Neural cell (in vitro differentiated cells): Measurements from ENCODE around the gene RNU7-1. TPM values are rescaled to one million over a fixed set of nuclear protein-coding genes. Genes with fewer than 3 reads are reported as not detected.

ENCODE experiments used
- H2AFZ ChIP-seq: fragments of 200-600, 300-800 bp; sonication (generic), shearing (Covaris generic); 2 replicates; pipeline ENCODE4 v1.6.0; 2014; ENCODE audit warnings: low read depth, mild to moderate bottlenecking, antibody characterized with exemption, low read length, moderate library complexity
- H3F3A ChIP-seq: fragments of 200-600 bp; shearing (Covaris generic); 2 replicates; pipeline ENCODE4 v1.6.1; 2016; ENCODE audit warnings: mild to moderate bottlenecking, moderate library complexity, mixed read lengths, antibody characterized with exemption, low read length; ENCODE audit not compliant: insufficient read depth, poor library complexity, severe bottlenecking
- H3K27ac ChIP-seq: fragments of 200-600, 300-800 bp; sonication (generic), shearing (Covaris generic); 2 replicates; pipeline ENCODE4 v1.5.1; 2014; ENCODE audit warnings: mild to moderate bottlenecking, low read length, moderate library complexity
- H3K27me3 ChIP-seq: fragments of 300-800, 200-600 bp; sonication (generic), shearing (Covaris generic); 2 replicates; pipeline ENCODE4 v1.6.0; 2014; ENCODE audit warnings: mild to moderate bottlenecking, low read depth, low read length, moderate library complexity; ENCODE audit not compliant: insufficient read depth
- H3K36me3 ChIP-seq: fragments of 300-800, 200-600 bp; sonication (generic), shearing (Covaris generic); 2 replicates; pipeline ENCODE4 v1.5.1; 2014; ENCODE audit warnings: mild to moderate bottlenecking, antibody characterized with exemption, low read length, moderate library complexity; ENCODE audit not compliant: insufficient read depth
- H3K4me2 ChIP-seq: fragments of 300-800, 200-600 bp; sonication (generic), shearing (Covaris generic); 2 replicates; pipeline ENCODE4 v1.6.0; 2014; ENCODE audit warnings: mild to moderate bottlenecking, low read length
- H3K4me3 ChIP-seq: fragments of 300-800, 200-600 bp; sonication (generic), shearing (Covaris generic); 2 replicates; pipeline ENCODE4 v1.5.1; 2014; ENCODE audit warnings: mild to moderate bottlenecking, low read length, moderate library complexity
- H3K79me2 ChIP-seq: fragments of 200-600 bp; shearing (Covaris generic); replicated peaks from 2 replicates; pipeline ENCODE4 v1.6.0; 2014; ENCODE audit warnings: mild to moderate bottlenecking, low read length, moderate library complexity; ENCODE audit not compliant: insufficient read depth
- H3K9ac ChIP-seq: fragments of 300-800, 200-600 bp; sonication (generic), shearing (Covaris generic); 2 replicates; pipeline ENCODE4 v1.6.1; 2016; ENCODE audit warnings: mild to moderate bottlenecking, low read length, mixed read lengths
- H3K9me2 ChIP-seq: fragments of 200-600 bp; shearing (Covaris generic); 2 replicates; pipeline ENCODE4 v1.6.1; 2016; ENCODE audit warnings: mild to moderate bottlenecking, low read length, mixed read lengths; ENCODE audit not compliant: insufficient read depth
- H3K9me3 ChIP-seq: fragments of 200-600, 300-800 bp; sonication (generic), shearing (Covaris generic); 2 replicates; pipeline ENCODE4 v1.6.1; 2016; ENCODE audit warnings: mild to moderate bottlenecking, mixed run types, low read length, moderate library complexity, mixed read lengths
- H4K20me1 ChIP-seq: fragments of 200-600 bp; shearing (Covaris generic); 2 replicates; pipeline ENCODE4 v1.6.1; 2016; ENCODE audit warnings: mild to moderate bottlenecking, mixed run types; ENCODE audit not compliant: insufficient read depth
- CTCF ChIP-seq: fragments of 450-650 bp; IDR thresholded peaks from 2 replicates; pipeline ENCODE4 v1.5.1; 2014; ENCODE audit warnings: antibody characterized with exemption, mild to moderate bottlenecking, moderate library complexity; ENCODE audit not compliant: poor library complexity, severe bottlenecking
- EP300 ChIP-seq: fragments of 450-650 bp; conservative IDR thresholded peaks from 2 replicates; pipeline ENCODE4 v1.6.1; 2014; ENCODE audit warnings: antibody characterized with exemption, mild to moderate bottlenecking, moderate library complexity; ENCODE audit not compliant: poor library complexity, severe bottlenecking
- EZH2 ChIP-seq: fragments of 200-600, 300-800 bp; shearing (Covaris generic), sonication (generic); IDR thresholded peaks from 2 replicates; pipeline ENCODE4 v1.6.1; 2014; ENCODE audit warnings: antibody characterized with exemption, low read length, borderline replicate concordance, mild to moderate bottlenecking; ENCODE audit not compliant: insufficient read depth, poor library complexity, severe bottlenecking
- MXI1 ChIP-seq: fragments of 450-650 bp; conservative IDR thresholded peaks from 2 replicates; pipeline ENCODE4 v1.6.1; 2014; ENCODE audit warnings: antibody characterized with exemption, mild to moderate bottlenecking; ENCODE audit not compliant: poor library complexity, severe bottlenecking
- POLR2AphosphoS5 ChIP-seq: IDR thresholded peaks from 2 replicates; pipeline ENCODE4 v1.6.1; 2012
- RAD21 ChIP-seq: fragments of 450-650 bp; conservative IDR thresholded peaks from 2 replicates; pipeline ENCODE4 v1.6.1; 2014; ENCODE audit warnings: antibody characterized with exemption, mild to moderate bottlenecking, moderate library complexity
- REST ChIP-seq: IDR thresholded peaks from 2 replicates; pipeline ENCODE4 v1.6.1; 2012; ENCODE audit warnings: borderline replicate concordance
- SMC3 ChIP-seq: fragments of 450-650 bp; conservative IDR thresholded peaks from 2 replicates; pipeline ENCODE4 v1.6.1; 2014; ENCODE audit warnings: antibody characterized with exemption, mild to moderate bottlenecking, moderate library complexity; ENCODE audit not compliant: poor library complexity
- TAF1 ChIP-seq: IDR thresholded peaks from 2 replicates; pipeline ENCODE4 v1.6.1; 2012; ENCODE audit warnings: low read depth
- polyA plus RNA-seq: library from polyadenylated mRNA; depleted of rRNA; stranded (reverse); fragments of >200 nt; gene quantifications from 2 replicates; pipeline ENCODE4 v1.2.3, GENCODE V29; 2014

The RNU7-1 gene
- polyA plus RNA-seq, 1 donor from 2014 or later, result not detected

- Histone ChIP-seq H3K9me3 (no peaks in the 10 kb centered on the region), H3K79me2 (peaks cover 8% of the 10 kb centered on the region), H3F3A (no peaks in the 10 kb centered on the region), H3K4me3 (no peak overlapping the region), H3K36me3 (no peaks in the 10 kb centered on the region), H3K27ac (no peak overlapping the region), H3K9me2 (no peaks in the 10 kb centered on the region), H3K4me2 (no peak overlapping the region), H4K20me1 (no peaks in the 10 kb centered on the region), H2AFZ (no peak overlapping the region), H3K27me3 (no peaks in the 10 kb centered on the region), H3K9ac (no peak overlapping the region)
- no peak for TF ChIP-seq SMC3
- TF ChIP-seq POLR2AphosphoS5, result no peak
- no peak for TF ChIP-seq REST
- TF ChIP-seq EP300, result no peak
These were observed 21.0 kb downstream of the RNU7-1 start for GRCh38 chr12:6964605-6965025.

DNA sequence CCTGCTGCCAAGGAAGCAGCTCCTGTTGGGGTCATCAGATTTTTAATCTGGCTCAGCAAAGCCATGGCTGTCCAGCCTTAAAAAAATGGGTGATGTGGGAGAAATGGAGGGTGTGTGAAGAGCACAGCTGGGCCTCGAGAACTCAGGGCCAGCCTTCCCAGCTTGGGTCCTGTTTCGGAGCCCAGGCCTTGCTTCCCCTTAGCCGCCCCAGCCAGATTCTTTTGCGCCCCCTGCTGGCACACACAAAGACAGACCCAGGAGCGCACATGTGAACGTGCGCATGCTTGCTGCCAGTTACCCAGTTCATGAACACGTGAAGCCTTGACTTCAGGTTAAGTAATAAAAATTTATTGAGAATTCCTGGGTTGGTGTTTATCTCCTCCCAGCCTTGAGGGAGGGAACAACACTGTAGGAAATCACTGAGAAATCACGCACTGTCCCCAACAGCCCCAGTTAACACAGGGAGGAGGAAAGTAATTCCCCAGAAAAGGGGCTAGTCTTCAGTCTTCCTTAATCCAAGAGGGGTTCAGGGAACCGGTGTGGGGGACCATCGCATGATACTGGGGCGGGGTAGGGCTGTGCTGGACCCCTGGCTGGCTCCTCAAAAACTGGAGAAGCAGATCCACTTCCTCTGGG, 21.5 kb downstream of the RNU7-1 start:
- H3K27me3 ChIP-seq, result no peaks in the 10 kb centered on the region
- TF ChIP-seq MXI1 (peak; percentile 84), TAF1 (no peak), RAD21 (peak; percentile 71), POLR2AphosphoS5 (no peak), REST (no peak), CTCF (peak; percentile 81), SMC3 (peak; percentile 90), EP300 (no peak), EZH2 (no peak)
- no peak overlapping the region for H2AFZ ChIP-seq
- no peaks in the 10 kb centered on the region for H4K20me1 ChIP-seq
- H3K9me2 ChIP-seq, result no peaks in the 10 kb centered on the region
- no peak overlapping the region for H3K27ac ChIP-seq
- no peaks in the 10 kb centered on the region for H3K9me3 ChIP-seq
- peaks cover 13% of the 10 kb centered on the region for H3K79me2 ChIP-seq
- no peak overlapping the region for H3K4me3 ChIP-seq
- H3K4me2 ChIP-seq, result no peak overlapping the region
- no peak overlapping the region for H3K9ac ChIP-seq
- no peaks in the 10 kb centered on the region for H3K36me3 ChIP-seq
- H3F3A ChIP-seq, result no peaks in the 10 kb centered on the region
